HEK293 (cell line): ENCODE results near the gene TAF15.

ENCODE experiments used
- GLIS1 ChIP-seq: fragments of 450-650 bp; formaldehyde crosslinking; IDR thresholded peaks from 2 replicates; pipeline ENCODE4 v1.5.1; 2016; ENCODE audit warnings: missing biosample characterization, missing genetic modification characterization
- REPIN1 ChIP-seq: fragments of 450-650 bp; formaldehyde crosslinking; IDR thresholded peaks from 2 replicates; pipeline ENCODE4 v1.5.1; 2017; ENCODE audit warnings: missing biosample characterization, missing genetic modification characterization, low read depth
- SALL2 ChIP-seq: fragments of 450-650 bp; formaldehyde crosslinking; IDR thresholded peaks from 2 replicates; pipeline ENCODE4 v1.5.0; 2017; ENCODE audit warnings: missing biosample characterization, mild to moderate bottlenecking, missing genetic modification characterization, borderline replicate concordance
- SP2 ChIP-seq: fragments of 450-650 bp; formaldehyde crosslinking; IDR thresholded peaks from 2 replicates; pipeline ENCODE4 v1.5.1; 2016; ENCODE audit warnings: missing biosample characterization, missing genetic modification characterization
- TRIM28 ChIP-seq: IDR thresholded peaks from 2 replicates; pipeline ENCODE4 v1.6.1; 2011; ENCODE audit warnings: low read length, control low read depth, borderline replicate concordance
- ZBTB1 ChIP-seq: fragments of 450-650 bp; formaldehyde crosslinking; IDR thresholded peaks from 2 replicates; pipeline ENCODE4 v1.5.1; 2016; ENCODE audit warnings: missing biosample characterization, missing genetic modification characterization
- ZFP69B ChIP-seq: fragments of 450-650 bp; formaldehyde crosslinking; IDR thresholded peaks from 2 replicates; pipeline ENCODE4 v1.5.1; 2016; ENCODE audit warnings: missing biosample characterization, missing genetic modification characterization
- ZNF114 ChIP-seq: fragments of 450-650 bp; formaldehyde crosslinking; IDR thresholded peaks from 2 replicates; pipeline ENCODE4 v1.5.0; 2017; ENCODE audit warnings: missing biosample characterization, missing genetic modification characterization
- ZNF18 ChIP-seq: fragments of 450-650 bp; formaldehyde crosslinking; IDR thresholded peaks from 2 replicates; pipeline ENCODE4 v1.5.1; 2016; ENCODE audit warnings: missing biosample characterization, missing genetic modification characterization
- ZNF19 ChIP-seq: fragments of 450-650 bp; formaldehyde crosslinking; IDR thresholded peaks from 2 replicates; pipeline ENCODE4; 2016; ENCODE audit warnings: missing biosample characterization, missing genetic modification characterization, low read depth
- ZNF324 ChIP-seq: fragments of 450-650 bp; formaldehyde crosslinking; IDR thresholded peaks from 2 replicates; pipeline ENCODE4 v1.5.1; 2016; ENCODE audit warnings: missing biosample characterization, missing genetic modification characterization
- ZNF366 ChIP-seq: fragments of 450-650 bp; formaldehyde crosslinking; conservative IDR thresholded peaks from 2 replicates; pipeline ENCODE4 v1.5.1; 2016; ENCODE audit warnings: missing biosample characterization, missing genetic modification characterization
- ZNF391 ChIP-seq: fragments of 450-650 bp; formaldehyde crosslinking; IDR thresholded peaks from 2 replicates; pipeline ENCODE4 v1.5.1; 2016; ENCODE audit warnings: low read depth, missing biosample characterization, missing genetic modification characterization, borderline replicate concordance
- ZNF433 ChIP-seq: fragments of 450-650 bp; formaldehyde crosslinking; IDR thresholded peaks from 2 replicates; pipeline ENCODE4 v1.5.1; 2016; ENCODE audit warnings: missing biosample characterization, missing genetic modification characterization, low read depth
- ZNF514 ChIP-seq: fragments of 450-650 bp; formaldehyde crosslinking; IDR thresholded peaks from 2 replicates; pipeline ENCODE4 v1.5.1; 2016; ENCODE audit warnings: missing biosample characterization, missing genetic modification characterization
- ZNF580 ChIP-seq: fragments of 450-650 bp; formaldehyde crosslinking; IDR thresholded peaks from 2 replicates; pipeline ENCODE4 v1.5.1; 2016; ENCODE audit warnings: missing biosample characterization, missing genetic modification characterization
- ZNF654 ChIP-seq: fragments of 450-650 bp; formaldehyde crosslinking; IDR thresholded peaks from 2 replicates; pipeline ENCODE4 v1.5.1; 2016; ENCODE audit warnings: low read depth, missing biosample characterization, missing genetic modification characterization
- ZNF660 ChIP-seq: fragments of 450-650 bp; IDR thresholded peaks from 2 replicates; pipeline ENCODE4 v1.5.1; 2018; ENCODE audit warnings: missing biosample characterization, mild to moderate bottlenecking, missing genetic modification characterization
- ZNF76 ChIP-seq: fragments of 450-650 bp; formaldehyde crosslinking; IDR thresholded peaks from 2 replicates; pipeline ENCODE4; 2016; ENCODE audit warnings: low read depth, missing biosample characterization, missing genetic modification characterization, borderline replicate concordance
- ZNF777 ChIP-seq: fragments of 450-650 bp; formaldehyde crosslinking; IDR thresholded peaks from 2 replicates; pipeline ENCODE4 v1.5.1; 2017; ENCODE audit warnings: missing biosample characterization, missing genetic modification characterization, borderline replicate concordance
- ZNF785 ChIP-seq: fragments of 450-650 bp; formaldehyde crosslinking; IDR thresholded peaks from 2 replicates; pipeline ENCODE4 v1.5.1; 2016; ENCODE audit warnings: missing biosample characterization, missing genetic modification characterization
- TF ChIP-seq, protein P1 (sequence below): fragments of 450-650 bp; formaldehyde crosslinking; IDR thresholded peaks from 2 replicates; pipeline ENCODE4 v1.5.1; 2016; ENCODE audit warnings: missing biosample characterization, missing genetic modification characterization
- TF ChIP-seq, protein P2 (sequence below): fragments of 450-650 bp; formaldehyde crosslinking; IDR thresholded peaks from 2 replicates; pipeline ENCODE4 v1.5.1; 2016; ENCODE audit warnings: missing biosample characterization, missing genetic modification characterization
- TF ChIP-seq, protein P3 (sequence below): fragments of 450-650 bp; formaldehyde crosslinking; IDR thresholded peaks from 2 replicates; pipeline ENCODE4 v1.5.1; 2016; ENCODE audit warnings: missing biosample characterization, missing genetic modification characterization, low read depth
- TF ChIP-seq, protein P4 (sequence below): fragments of 450-650 bp; formaldehyde crosslinking; IDR thresholded peaks from 2 replicates; pipeline ENCODE4 v1.5.1; 2016; ENCODE audit warnings: missing biosample characterization, missing genetic modification characterization
- TF ChIP-seq, protein P5 (sequence below): fragments of 450-650 bp; formaldehyde crosslinking; IDR thresholded peaks from 2 replicates; pipeline ENCODE4 v1.5.1; 2016; ENCODE audit warnings: missing biosample characterization, missing genetic modification characterization

TAF15 gene

DNA sequence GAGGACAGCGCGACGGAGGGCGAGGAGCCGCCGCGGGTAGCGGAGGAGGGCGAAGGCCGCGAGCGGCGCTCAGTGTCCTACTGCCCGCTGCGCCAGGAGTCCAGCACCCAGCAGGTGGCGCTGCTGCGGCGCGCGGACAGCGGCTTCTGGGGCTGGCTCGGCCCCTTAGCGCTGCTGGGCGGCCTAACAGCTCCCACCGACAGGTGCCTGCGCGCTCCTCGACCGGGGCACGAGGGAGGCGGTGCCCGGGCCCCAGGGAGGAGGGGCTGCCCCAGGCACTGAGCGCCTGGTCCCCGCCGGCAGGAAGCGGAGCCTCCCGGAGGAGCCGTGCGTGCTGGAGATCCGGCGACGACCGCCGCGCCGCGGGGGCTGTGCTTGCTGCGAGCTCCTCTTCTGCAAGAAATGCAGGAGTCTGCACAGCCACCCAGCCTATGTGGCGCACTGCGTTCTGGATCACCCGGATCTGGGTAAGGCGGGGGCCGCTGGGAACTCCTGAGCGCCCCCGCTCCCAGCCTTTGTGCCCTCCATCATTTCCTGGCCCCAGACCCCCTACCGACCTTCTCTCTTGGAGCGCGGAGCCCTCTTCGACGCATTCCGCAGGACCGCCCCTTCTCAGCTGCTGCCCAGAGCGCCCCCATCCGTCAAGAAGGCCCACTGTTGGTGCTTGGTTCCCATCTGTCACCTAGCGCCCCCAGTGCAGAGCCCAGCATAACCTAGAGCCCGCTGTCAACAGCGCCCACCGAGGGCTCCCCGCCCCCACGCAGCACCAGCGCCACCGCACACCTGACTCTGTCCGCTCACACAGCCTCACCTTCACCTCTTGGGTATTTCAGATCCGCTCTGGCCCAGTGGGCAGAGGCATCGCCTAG, 44.9 kb upstream of the TAF15 start (continued):
- TF ChIP-seq, protein P1, sequence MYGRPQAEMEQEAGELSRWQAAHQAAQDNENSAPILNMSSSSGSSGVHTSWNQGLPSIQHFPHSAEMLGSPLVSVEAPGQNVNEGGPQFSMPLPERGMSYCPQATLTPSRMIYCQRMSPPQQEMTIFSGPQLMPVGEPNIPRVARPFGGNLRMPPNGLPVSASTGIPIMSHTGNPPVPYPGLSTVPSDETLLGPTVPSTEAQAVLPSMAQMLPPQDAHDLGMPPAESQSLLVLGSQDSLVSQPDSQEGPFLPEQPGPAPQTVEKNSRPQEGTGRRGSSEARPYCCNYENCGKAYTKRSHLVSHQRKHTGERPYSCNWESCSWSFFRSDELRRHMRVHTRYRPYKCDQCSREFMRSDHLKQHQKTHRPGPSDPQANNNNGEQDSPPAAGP (tag by site-specific recombination), result peak; percentile 76
- TF ChIP-seq ZNF580 (tag by site-specific recombination) (peak; percentile 23; the same call in 1 of the 2 replicates), ZNF114 (tag by site-specific recombination) (no peak), ZNF76 (tag by site-specific recombination) (peak; percentile 86), ZNF514 (tag by site-specific recombination) (no peak), GLIS1 (tag by site-specific recombination) (peak; percentile 89), REPIN1 (no peak), ZNF785 (tag by site-specific recombination) (peak; percentile 67; the same call in 1 of the 2 replicates), ZNF391 (no peak; the same call in 1 of the 2 replicates), ZNF324 (tag by site-specific recombination) (peak; percentile 44; the same call in 1 of the 2 replicates), ZBTB1 (tag by site-specific recombination) (no peak), ZNF19 (tag by site-specific recombination) (no peak), ZFP69B (tag by site-specific recombination) (peak; percentile 79), ZNF660 (tag by site-specific recombination) (peak; percentile 92), ZNF433 (tag by site-specific recombination) (no peak), ZNF366 (tag by site-specific recombination) (0 out of 2 replicates have a peak, but pooled peaks have one; percentile 12), ZNF654 (peak; percentile 49), ZNF777 (tag by site-specific recombination) (peak; percentile 93), TRIM28 (peak; percentile 55; the same call in 1 of the 2 replicates), SALL2 (tag by site-specific recombination) (no peak), ZNF18 (tag by site-specific recombination) (no peak), SP2 (tag by site-specific recombination) (peak; percentile 77)
- TF ChIP-seq, protein P2, sequence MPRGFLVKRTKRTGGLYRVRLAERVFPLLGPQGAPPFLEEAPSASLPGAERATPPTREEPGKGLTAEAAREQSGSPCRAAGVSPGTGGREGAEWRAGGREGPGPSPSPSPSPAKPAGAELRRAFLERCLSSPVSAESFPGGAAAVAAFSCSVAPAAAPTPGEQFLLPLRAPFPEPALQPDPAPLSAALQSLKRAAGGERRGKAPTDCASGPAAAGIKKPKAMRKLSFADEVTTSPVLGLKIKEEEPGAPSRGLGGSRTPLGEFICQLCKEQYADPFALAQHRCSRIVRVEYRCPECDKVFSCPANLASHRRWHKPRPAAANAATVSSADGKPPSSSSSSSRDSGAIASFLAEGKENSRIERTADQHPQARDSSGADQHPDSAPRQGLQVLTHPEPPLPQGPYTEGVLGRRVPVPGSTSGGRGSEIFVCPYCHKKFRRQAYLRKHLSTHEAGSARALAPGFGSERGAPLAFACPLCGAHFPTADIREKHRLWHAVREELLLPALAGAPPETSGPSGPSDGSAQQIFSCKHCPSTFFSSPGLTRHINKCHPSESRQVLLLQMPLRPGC (tag by site-specific recombination), result peak; percentile 65
- TF ChIP-seq, protein P3, sequence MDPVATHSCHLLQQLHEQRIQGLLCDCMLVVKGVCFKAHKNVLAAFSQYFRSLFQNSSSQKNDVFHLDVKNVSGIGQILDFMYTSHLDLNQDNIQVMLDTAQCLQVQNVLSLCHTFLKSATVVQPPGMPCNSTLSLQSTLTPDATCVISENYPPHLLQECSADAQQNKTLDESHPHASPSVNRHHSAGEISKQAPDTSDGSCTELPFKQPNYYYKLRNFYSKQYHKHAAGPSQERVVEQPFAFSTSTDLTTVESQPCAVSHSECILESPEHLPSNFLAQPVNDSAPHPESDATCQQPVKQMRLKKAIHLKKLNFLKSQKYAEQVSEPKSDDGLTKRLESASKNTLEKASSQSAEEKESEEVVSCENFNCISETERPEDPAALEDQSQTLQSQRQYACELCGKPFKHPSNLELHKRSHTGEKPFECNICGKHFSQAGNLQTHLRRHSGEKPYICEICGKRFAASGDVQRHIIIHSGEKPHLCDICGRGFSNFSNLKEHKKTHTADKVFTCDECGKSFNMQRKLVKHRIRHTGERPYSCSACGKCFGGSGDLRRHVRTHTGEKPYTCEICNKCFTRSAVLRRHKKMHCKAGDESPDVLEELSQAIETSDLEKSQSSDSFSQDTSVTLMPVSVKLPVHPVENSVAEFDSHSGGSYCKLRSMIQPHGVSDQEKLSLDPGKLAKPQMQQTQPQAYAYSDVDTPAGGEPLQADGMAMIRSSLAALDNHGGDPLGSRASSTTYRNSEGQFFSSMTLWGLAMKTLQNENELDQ (tag by site-specific recombination), result no peak
- TF ChIP-seq, protein P4, sequence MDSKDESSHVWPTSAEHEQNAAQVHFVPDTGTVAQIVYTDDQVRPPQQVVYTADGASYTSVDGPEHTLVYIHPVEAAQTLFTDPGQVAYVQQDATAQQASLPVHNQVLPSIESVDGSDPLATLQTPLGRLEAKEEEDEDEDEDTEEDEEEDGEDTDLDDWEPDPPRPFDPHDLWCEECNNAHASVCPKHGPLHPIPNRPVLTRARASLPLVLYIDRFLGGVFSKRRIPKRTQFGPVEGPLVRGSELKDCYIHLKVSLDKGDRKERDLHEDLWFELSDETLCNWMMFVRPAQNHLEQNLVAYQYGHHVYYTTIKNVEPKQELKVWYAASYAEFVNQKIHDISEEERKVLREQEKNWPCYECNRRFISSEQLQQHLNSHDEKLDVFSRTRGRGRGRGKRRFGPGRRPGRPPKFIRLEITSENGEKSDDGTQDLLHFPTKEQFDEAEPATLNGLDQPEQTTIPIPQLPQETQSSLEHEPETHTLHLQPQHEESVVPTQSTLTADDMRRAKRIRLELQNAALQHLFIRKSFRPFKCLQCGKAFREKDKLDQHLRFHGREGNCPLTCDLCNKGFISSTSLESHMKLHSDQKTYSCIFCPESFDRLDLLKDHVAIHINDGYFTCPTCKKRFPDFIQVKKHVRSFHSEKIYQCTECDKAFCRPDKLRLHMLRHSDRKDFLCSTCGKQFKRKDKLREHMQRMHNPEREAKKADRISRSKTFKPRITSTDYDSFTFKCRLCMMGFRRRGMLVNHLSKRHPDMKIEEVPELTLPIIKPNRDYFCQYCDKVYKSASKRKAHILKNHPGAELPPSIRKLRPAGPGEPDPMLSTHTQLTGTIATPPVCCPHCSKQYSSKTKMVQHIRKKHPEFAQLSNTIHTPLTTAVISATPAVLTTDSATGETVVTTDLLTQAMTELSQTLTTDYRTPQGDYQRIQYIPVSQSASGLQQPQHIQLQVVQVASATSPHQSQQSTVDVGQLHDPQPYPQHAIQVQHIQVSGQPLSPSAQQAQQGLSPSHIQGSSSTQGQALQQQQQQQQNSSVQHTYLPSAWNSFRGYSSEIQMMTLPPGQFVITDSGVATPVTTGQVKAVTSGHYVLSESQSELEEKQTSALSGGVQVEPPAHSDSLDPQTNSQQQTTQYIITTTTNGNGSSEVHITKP (tag by site-specific recombination), result peak; percentile 68
- TF ChIP-seq, protein P5, sequence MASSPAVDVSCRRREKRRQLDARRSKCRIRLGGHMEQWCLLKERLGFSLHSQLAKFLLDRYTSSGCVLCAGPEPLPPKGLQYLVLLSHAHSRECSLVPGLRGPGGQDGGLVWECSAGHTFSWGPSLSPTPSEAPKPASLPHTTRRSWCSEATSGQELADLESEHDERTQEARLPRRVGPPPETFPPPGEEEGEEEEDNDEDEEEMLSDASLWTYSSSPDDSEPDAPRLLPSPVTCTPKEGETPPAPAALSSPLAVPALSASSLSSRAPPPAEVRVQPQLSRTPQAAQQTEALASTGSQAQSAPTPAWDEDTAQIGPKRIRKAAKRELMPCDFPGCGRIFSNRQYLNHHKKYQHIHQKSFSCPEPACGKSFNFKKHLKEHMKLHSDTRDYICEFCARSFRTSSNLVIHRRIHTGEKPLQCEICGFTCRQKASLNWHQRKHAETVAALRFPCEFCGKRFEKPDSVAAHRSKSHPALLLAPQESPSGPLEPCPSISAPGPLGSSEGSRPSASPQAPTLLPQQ (tag by site-specific recombination), result peak; percentile 72; the same call in 1 of the 2 replicates
